GM19240 (cell line): ENCODE data around the gene EBF4.

ENCODE experiments used
- DNase-seq: peaks from one replicate; pipeline ENCODE4 v3.0.0; 2011; ENCODE audit warnings: low spot score; ENCODE audit not compliant: insufficient read length

Gene EBF4

GRCh38 chr20:2699775-2700413 lies 7.3 kb downstream of the EBF4 start:
- DNase-seq = no peak

DNA sequence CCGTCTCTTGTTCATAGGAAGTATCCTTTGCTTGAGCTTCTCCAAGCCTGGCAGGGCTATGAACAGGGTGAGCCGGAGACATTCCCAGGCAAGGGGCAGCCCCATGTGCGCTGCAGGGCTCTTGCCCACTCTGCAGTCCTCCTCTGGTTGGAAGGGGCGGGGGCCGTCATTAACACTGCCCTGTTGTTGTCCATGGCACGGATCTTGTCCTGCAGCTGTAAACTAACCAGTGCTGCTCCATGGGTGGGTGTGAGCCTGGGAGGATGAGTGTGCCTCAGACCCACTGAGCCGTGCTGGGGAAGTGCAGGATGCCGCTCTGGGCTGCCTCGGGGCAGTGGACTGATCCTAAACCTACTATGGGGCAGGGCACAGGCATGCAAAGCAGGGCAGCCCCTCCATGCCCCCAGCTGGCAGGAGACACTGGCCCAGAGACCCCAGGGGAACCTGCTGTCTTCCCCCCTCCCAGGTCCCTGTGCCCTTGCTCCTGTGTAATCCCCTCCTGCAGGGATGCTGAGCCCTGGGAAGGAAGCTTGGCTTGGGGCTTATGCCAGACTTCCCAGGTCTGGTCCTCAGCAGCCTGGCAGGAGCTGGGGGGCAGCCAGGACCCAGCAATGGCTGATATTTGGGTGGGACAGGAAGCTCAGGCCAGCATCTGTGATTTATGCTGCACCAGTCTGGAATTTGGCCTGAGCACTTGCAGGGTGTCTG lies 8.5 kb downstream of the EBF4 start:
- DNase-seq = no peak

DNA sequence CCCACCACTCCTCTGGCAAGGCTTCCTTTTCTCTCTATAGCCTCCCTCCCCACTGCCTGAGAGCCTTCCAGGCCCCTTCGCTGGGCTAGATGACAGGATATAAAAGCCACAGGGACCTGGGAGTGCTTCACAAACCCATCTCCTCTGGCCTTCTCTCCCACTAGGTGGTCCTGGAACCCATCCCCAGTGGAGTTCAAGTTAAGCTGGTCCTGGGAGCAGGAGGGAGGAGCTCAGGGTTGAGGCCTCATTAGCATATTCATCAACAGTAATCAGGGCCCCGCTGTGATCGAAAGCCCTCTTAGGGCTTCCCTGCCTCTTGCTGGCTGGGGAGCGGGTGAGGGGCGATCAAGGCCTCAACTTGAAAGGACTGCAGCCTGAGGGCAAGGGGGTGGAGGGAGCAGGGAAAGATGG lies 9.1 kb downstream of the EBF4 start:
- DNase-seq = no peak

- DNase-seq = no peak
These were observed 11.3 kb downstream of the EBF4 start for GRCh38 chr20:2703716-2704475.

- DNase-seq = no peak
These were observed 13.5 kb downstream of the EBF4 start for GRCh38 chr20:2705931-2706645.

GRCh38 chr20:2706688-2707352 lies 14.2 kb downstream of the EBF4 start:
- DNase-seq = no peak

- no peak for DNase-seq
These were observed 14.9 kb downstream of the EBF4 start for GRCh38 chr20:2707353-2708072.

GRCh38 chr20:2708073-2708415 lies 15.5 kb downstream of the EBF4 start:
- DNase-seq = no peak

- DNase-seq = no peak
These were observed 16.1 kb downstream of the EBF4 start for GRCh38 chr20:2708665-2709064.

GRCh38 chr20:2709205-2709981 lies 16.8 kb downstream of the EBF4 start:
- DNase-seq = no peak

DNA sequence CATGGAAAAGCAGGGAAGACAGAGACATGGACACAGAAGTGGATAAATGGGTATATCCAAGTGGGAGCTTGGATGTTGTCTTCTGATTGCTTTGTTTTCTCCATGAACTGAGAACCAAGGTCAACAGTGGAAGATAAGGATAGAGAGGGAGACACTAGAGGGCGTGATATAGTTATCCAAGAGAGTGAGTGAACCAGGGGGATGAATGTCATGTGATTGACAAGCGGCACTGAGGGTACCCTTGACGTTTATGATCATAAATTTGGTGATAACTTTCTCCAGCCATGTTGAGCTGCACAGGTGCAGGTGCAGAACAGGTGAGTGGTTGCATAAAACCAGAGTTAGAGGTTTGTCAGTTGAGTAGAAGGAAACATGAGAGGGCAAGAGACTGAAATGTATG lies 20.7 kb downstream of the EBF4 start:
- DNase-seq = no peak

GRCh38 chr20:2729251-2729713 lies 36.7 kb downstream of the EBF4 start:
- DNase-seq = no peak

DNA sequence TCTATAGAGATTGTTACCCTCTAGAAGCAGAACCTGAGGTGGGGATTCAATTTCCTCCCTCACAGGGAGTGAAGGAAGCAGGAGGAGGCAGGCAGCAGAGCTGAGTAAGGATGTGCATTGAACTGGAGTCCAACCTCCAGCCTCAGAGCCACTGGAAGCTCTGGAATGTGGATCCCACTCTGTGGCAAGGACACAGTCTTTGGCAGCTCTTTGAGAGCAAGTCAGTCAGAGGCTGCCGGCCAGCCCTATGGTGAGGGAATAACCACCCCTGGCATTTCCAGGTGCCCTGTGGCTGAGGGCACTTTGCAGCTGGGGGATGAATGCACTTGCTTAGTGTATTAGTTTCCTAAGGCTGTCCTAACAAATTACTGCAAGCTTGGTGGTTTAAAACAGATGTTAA lies 37.2 kb downstream of the EBF4 start:
- no peak for DNase-seq

GRCh38 chr20:2734899-2735298 lies 42.3 kb downstream of the EBF4 start:
- DNase-seq = no peak

- DNase-seq = no peak
These were observed 43.9 kb downstream of the EBF4 start for GRCh38 chr20:2736441-2736840.

- DNase-seq = no peak
These were observed 45.9 kb downstream of the EBF4 start for GRCh38 chr20:2738331-2739041.

- DNase-seq = no peak
These were observed 46.4 kb downstream of the EBF4 start for GRCh38 chr20:2739042-2739398.

DNA sequence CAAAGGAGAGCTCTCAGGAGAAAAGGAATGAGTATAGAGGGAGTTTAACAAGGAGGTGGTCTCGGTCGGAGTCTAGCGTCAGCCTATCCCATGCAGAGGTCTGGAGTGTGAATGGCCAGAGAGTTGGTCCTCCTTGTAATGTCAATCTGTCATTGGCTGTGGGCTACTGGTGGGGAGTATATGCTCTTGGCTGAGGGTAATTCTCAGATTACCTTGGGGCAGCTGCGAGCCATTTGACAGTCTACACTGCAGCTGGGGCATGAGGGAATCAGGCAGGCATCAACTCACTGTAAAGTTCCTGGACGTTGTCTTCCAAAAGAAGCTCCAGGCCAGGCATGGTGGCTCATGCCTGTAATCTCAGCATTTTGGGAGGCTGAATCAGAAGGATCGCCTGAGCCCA lies 48.1 kb downstream of the EBF4 start:
- DNase-seq = no peak

DNA sequence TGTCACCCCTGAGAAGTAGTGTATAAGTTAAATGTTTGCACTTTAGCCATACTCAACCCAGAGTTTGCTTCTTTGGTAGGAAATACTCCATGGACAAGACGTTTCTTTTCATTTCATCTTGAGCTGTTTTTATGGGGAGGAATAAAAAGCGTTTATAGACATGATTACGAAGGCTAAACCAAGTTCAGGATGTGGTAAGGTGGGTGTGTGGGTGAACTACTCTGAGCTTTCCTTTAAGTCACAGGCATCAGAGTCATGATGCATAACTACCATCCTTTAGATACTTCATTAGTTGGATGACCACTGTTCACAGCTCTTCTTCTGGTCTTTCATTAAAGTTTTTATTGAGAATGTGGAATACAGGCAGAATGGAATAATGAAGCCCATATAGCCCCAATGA lies 48.9 kb downstream of the EBF4 start:
- DNase-seq = no peak
